GM21526 (cell line): ENCODE measurements around the gene YJEFN3.

Experiments used
- ATAC-seq: cut with Tn5 transposase; IDR thresholded peaks from one replicate; pipeline ENCODE4 v1.9.1; 2021; ENCODE audit warnings: moderate library complexity; ENCODE audit not compliant: unreplicated experiment, low FRiP score

YJEFN3 gene, protein sequence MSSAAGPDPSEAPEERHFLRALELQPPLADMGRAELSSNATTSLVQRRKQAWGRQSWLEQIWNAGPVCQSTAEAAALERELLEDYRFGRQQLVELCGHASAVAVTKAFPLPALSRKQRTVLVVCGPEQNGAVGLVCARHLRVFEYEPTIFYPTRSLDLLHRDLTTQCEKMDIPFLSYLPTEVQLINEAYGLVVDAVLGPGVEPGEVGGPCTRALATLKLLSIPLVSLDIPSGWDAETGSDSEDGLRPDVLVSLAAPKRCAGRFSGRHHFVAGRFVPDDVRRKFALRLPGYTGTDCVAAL

GRCh38 chr19:19528721-19529490 is at the start of gene YJEFN3:
Gene YJEFN3 (plus strand): TSS chr19:19528911. CDS start chr19:19528933, 22 bp downstream.
- no peak for ATAC-seq

DNA sequence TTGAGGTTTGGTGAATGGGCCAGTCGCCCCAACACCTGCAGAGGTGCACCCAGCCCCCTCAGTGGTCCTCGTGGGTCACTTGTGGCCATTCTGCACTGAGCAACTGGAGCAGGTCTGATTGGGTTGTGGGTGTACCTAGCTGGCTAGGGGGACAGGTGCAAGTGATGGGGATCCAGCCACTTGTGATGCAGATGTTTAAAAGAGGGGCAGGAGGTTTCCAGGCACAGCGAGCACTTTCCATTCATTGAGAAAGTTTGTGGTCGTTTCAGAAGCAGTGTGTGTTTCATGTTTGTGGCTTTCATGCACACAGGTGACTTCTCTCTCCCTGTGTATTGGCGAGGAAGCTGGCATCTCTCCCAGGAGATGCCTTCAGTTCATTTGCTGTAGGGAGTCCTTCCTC is 48.0 kb upstream of the YJEFN3 start:
- ATAC-seq = no peak

- no peak for ATAC-seq
These were observed 45.7 kb upstream of the YJEFN3 start for GRCh38 chr19:19482809-19483596.

- no peak for ATAC-seq
These were observed 43.3 kb upstream of the YJEFN3 start for GRCh38 chr19:19485161-19485997.

DNA sequence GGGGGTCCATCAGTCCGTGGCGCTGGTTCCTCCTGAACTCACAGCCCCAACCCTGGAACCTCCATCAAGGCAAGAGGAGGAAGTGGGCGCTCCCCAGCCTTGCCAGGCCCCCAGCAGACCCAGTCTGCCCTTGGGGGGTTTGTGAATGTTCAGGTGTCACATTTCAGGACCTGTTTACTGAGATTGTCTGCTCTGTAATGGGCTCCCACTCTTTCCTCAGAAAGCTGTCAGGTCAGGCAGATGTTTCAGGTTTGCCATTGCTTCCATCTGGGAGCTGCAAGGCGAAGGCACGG is 42.8 kb upstream of the YJEFN3 start:
- ATAC-seq = no peak

DNA sequence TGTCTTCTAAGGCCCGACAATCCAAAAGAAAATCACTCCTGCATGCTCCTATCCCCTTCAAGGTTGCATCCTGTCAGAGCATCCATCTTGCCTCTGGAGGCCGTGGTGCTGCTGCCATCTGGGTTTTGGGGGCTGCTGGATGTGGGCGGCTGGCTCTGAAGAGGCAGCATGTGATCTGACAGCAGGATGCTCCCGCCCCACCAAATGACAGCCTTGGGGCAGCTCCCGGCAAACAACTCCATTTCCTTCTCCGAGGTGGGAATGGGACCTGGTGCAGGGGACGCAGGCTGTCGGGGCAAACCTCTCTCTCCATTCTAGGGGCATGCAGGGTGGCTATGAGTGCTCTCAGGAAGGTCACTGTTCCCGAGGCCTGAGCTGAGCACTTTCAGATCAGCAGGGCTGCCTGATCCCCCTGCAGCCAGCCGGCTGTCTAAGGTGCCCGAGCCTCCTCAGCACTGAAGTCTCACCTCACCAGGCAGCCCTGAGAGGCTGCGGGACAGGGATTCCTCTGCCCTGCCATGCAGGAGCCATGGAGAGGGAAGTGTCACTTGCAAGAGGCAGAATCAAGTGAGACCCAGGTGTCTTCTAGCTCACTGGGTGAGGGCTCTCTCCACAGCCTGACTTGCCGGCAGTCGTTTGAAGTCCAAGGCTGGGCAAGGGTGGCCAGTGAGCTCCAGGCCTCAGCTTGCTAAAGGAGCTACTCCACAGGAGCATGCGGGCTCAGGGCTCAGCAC is 42.2 kb upstream of the YJEFN3 start:
- no peak for ATAC-seq

DNA sequence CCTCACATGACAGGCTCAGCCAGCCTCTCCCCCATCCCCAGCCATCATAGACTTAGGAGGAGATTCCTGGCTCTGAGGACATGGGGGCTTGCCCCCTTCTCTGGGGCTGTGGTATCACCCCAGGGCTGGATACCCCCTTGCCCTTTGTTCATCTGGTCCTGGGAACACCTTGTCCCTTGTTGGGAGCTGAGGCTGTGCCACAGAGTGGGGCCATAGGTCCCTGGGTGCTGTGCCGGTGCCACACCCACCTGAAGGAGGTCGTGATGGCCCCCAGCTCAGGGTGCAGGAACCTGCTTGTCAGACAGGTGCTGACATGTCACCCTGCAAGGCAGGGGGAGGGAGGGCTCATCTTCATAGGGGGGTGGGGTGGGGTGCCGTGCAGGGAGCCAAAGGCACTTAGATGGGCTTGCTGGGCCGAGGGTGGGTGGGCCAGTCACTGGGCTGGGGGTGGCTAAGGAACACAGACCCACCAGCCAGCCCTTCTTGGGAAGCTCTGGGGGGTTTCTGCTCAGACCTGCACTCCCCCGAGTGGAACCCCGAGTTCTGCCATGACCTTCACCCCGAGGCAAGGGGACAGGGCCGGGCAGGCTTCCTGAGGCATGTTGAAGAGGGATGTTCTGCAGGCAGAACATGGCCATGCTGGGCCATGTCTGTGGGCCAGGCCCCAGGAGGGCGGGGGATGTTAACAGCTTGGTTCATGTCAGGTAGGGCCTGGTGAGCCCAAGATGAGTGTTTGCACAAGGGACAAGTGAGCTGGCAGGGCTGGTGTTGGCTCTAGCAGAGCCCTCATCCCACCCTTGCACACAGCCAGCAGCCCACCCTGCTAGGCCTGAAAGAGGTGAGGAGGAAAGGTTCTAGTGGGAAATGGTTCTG is 41.4 kb upstream of the YJEFN3 start:
- ATAC-seq = no peak

GRCh38 chr19:19487950-19488874 is 40.5 kb upstream of the YJEFN3 start:
- no peak for ATAC-seq

DNA sequence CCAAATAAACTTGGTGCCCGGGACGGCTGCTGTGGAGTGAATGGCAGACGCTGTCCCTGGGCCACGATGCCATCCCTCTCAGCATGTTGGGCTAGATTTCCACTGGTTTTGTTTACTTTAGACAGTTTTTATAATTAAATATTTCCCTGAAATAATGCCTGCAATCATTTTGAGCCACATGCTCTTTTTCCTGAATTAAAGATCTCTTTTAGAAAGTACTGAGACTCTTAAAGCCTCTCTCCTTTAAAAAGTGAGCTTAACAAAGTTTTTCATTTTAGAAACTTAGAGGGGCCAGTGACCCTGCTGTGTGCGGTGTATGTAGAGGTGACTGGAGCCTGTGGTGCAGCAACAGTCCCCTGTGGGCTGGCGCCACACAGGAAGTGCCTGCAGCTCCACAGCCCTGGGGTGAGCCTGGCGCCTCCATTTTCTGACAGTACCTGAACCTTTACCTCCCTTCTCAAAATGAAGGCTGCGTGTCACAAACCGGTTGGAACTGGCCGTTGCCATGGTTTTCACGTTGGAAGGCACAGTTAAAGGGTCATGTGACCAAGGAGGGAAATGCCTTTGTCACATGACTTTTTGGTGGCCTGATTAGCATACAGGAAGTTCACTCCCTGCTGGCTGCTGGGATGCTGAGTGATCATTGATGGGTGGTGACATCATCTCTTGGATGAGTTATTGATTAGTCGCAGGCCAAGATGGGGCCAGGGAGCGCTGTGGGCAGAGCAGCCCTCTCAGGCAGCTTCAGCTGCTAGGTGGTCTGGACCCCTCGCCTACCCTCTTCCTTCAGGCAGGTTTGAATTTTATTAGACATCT is 39.6 kb upstream of the YJEFN3 start:
- ATAC-seq = peak; percentile 40

GRCh38 chr19:19489804-19490204 is 38.9 kb upstream of the YJEFN3 start:
- no peak for ATAC-seq

DNA sequence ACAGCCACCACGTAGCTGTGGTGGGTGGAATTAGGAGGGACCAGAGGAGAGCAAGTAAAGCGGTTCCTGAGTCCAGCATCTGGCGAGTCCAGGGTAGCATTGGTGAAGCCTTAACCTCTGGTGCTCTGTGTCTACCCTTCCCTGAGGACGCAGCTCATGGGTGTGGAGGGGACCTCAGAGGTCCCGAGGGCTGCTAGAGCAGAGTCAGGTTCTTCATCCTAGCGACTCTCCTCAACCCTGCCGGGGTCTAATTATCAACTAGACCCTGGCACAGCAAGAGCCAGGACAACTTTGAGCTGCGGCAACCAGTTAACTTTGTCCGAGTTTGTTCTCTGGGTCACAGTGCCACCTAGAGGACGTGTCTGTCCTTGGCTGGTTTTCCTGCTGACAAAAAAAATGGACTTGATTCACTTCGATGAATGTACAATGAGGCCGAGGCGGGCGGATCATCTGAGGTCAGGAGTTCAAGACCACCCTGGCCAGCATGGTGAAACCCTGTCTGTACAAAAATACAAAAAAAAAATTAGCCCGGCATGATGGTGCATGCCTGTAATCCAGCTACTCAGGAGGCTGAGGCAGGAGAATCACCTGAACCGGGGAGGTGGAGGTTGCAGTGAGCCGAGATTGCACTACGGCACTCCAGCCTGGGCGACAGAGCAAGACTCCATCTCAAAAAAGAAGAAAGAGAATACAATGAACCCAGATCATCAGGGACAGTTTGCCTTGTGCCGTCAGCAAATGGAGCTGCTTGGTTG is 38.3 kb upstream of the YJEFN3 start:
- no peak for ATAC-seq

DNA sequence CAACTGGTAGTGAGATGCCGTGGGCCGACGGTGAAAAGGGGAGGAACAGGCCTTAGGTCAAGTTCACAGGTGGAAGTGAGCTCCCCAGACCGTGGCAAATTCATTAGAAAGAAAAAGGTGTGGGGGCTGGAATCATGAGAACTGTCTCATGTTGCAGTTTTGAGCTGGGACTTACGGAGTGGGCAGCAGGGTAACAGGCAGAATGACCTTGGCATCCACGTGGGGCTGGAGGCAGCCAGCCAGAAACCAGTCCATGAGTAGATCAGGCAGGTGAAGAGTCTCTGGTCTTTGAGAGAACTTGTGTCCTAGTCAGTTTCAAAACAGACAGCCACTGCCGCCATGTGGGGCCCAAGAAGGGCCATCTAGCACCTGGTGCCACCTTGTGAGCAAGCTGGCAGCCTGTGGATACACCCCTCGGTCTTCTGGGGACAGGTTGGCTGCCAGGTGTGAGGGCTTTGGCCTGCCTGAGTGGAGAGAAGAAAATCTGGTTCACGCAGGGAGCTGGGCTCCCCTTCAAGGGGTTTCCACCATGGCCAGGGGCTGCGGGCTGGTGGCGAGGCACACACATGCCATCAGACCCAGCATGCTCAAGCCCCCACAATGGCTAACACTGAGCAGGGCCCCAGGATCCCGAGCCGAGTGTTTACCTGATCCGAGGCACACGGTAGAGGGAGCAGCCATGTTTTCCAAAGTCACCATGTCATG is 37.2 kb upstream of the YJEFN3 start:
- ATAC-seq = no peak

DNA sequence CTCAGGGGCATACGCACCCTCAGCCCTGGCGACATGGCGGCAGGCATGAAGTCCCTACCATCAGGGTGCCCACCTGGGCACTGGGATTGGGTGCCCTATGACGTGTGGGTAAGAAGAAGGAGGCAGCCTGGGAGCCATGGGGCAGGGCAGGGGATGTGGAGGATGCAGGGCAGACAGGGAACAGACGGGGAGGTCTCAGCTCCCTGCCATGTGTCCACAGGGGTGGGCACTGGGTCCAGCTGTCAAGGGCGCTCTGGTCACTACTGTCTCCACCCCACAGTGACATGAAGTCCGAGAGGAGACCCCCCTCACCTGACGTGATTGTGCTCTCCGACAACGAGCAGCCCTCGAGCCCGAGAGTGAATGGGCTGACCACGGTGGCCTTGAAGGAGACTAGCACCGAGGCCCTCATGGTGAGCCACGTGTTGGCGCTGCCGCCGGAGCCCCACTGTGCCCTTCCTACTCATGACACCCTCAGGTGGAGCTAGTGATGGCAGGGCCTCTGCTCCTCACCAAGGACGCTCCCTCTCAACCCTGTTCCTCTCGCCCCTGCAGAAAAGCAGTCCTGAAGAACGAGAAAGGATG is 36.6 kb upstream of the YJEFN3 start:
- no peak for ATAC-seq

GRCh38 chr19:19493841-19494546 is 34.7 kb upstream of the YJEFN3 start:
- no peak for ATAC-seq
